HEK293 (cell line): ENCODE data around the gene CDH11.

Experiments
- CTCF ChIP-seq: fragments of 450-650 bp; formaldehyde crosslinking; IDR thresholded peaks from 2 replicates; pipeline ENCODE4 v1.5.1; 2016; ENCODE audit warnings: missing biosample characterization, missing genetic modification characterization
- ZNF521 ChIP-seq: fragments of 450-650 bp; formaldehyde crosslinking; IDR thresholded peaks from 2 replicates; pipeline ENCODE4 v1.5.1; 2017; ENCODE audit warnings: missing biosample characterization, mild to moderate bottlenecking, missing genetic modification characterization
- ZNF768 ChIP-seq: fragments of 450-650 bp; formaldehyde crosslinking; IDR thresholded peaks from 2 replicates; pipeline ENCODE4 v1.5.1; 2018; ENCODE audit warnings: missing biosample characterization, mild to moderate bottlenecking, missing genetic modification characterization

DNA sequence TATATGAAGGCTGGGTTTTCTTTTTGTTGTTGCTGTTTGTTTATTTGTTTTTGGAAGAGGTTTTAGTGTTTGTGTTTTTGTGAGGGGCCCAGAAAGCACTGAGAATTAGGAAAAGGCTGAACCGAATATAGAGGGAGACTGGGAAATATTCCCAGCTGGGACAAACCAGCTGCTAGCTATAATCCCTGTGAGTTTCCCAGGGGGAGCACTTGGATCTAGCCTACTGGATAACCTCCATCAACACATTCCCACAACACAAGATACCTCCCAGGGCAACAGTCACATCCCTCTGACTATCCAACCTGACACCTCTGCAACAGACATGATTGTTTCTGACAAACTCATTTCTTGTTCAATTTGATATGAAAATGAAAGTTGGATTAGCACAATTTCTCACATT lies 16.7 kb downstream of the CDH11 start:
- no peak for TF ChIP-seq ZNF768 (tag by site-specific recombination)
- no peak for TF ChIP-seq ZNF521 (tag by site-specific recombination)
- no peak for TF ChIP-seq CTCF
